ENCODE measurements around the gene APMAP.
"Not testable (repeated sequence)": the region's sequence is repeated elsewhere in the genome, so short reads cannot be mapped to it uniquely, and the experiment has no call there.

The APMAP gene

GRCh38 chr20:24929867-24930723 lies 62.5 kb downstream of the APMAP start:
- DNase-seq = not testable (repeated sequence)

GRCh38 chr20:24929259-24929658 lies 63.3 kb downstream of the APMAP start:
- not testable (repeated sequence) for DNase-seq

- DNase-seq = not testable (repeated sequence)
Measured at GRCh38 chr20:24920706-24921105, 71.8 kb downstream of the APMAP start.

GRCh38 chr20:24919665-24920064 lies 72.9 kb downstream of the APMAP start:
- not testable (repeated sequence) for DNase-seq

GRCh38 chr20:24918579-24919566 lies 73.7 kb downstream of the APMAP start:
- DNase-seq = no peak

GRCh38 chr20:24917797-24918578 lies 74.6 kb downstream of the APMAP start:
- DNase-seq = peak; percentile 27

- DNase-seq = no peak
Measured at GRCh38 chr20:24917056-24917455, 75.5 kb downstream of the APMAP start.

- no peak for DNase-seq
Measured at GRCh38 chr20:24916412-24916811, 76.1 kb downstream of the APMAP start.

- DNase-seq = no peak
Measured at GRCh38 chr20:24915892-24916291, 76.7 kb downstream of the APMAP start.

GRCh38 chr20:24915440-24915839 lies 77.1 kb downstream of the APMAP start:
- no peak for DNase-seq

- DNase-seq = no peak
Measured at GRCh38 chr20:24914388-24915241, 77.9 kb downstream of the APMAP start.

GRCh38 chr20:24913076-24913628 lies 79.4 kb downstream of the APMAP start:
- no peak for DNase-seq

Measured in NCI-H524 treated with DMSO at 0.1 percent for 48 hours (cell line).